Medulla oblongata (tissue), 1 donor: ENCODE results near the gene SNX20.
A peak's percentile ranks its signal among the peaks of the same experiment; 100 is the strongest.

Experiments
- DNase-seq: peaks from one replicate; pipeline ENCODE4 v3.0.0-alpha.2; 2015; ENCODE audit errors: extremely low spot score

SNX20 gene

GRCh38 chr16:50681021-50681885 lies at the start of gene SNX20:
TSS of gene SNX20 (minus strand) at chr16:50681312. CDS start at chr16:50677526, 3,786 bp downstream.
- DNase-seq, result peak; percentile 50

DNA sequence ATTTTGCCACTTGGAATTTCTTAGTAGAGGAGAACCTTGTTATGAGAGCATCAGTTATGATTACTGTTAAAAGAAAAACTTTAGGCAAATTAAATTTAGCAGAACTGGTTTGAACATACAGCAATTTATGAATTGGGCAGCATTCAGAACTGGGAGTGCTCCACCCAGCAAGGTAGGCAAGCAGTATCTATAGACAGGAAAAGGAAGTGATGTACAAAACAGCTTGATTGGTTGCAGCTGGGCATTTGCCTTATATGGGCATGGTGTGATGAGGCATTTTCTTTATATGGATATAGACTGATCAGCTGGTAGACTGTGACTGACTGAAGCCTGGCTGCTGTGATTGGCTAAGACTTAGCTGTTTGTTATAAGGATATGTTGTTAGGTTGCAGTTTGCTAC lies 43.2 kb upstream of the SNX20 start:
- no peak for DNase-seq

GRCh38 chr16:50722960-50723359 lies 41.8 kb upstream of the SNX20 start:
- no peak for DNase-seq

DNA sequence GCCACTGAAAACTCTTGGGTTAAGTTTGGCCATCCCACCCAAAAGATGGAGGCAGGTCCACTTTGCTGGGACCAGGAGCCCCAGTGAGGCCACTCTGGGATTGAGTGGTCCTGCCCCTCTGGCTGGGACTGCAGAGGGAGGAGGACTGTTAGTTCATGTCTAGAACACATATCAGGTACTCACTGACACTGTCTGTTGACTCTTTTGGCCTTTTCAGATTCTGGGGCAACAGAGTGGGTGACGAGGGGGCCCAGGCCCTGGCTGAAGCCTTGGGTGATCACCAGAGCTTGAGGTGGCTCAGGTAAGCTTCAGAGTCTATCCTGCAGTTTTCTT lies 41.3 kb upstream of the SNX20 start:
- no peak for DNase-seq

- DNase-seq, result no peak
Measured at GRCh38 chr16:50721549-50722404, 40.7 kb upstream of the SNX20 start.

DNA sequence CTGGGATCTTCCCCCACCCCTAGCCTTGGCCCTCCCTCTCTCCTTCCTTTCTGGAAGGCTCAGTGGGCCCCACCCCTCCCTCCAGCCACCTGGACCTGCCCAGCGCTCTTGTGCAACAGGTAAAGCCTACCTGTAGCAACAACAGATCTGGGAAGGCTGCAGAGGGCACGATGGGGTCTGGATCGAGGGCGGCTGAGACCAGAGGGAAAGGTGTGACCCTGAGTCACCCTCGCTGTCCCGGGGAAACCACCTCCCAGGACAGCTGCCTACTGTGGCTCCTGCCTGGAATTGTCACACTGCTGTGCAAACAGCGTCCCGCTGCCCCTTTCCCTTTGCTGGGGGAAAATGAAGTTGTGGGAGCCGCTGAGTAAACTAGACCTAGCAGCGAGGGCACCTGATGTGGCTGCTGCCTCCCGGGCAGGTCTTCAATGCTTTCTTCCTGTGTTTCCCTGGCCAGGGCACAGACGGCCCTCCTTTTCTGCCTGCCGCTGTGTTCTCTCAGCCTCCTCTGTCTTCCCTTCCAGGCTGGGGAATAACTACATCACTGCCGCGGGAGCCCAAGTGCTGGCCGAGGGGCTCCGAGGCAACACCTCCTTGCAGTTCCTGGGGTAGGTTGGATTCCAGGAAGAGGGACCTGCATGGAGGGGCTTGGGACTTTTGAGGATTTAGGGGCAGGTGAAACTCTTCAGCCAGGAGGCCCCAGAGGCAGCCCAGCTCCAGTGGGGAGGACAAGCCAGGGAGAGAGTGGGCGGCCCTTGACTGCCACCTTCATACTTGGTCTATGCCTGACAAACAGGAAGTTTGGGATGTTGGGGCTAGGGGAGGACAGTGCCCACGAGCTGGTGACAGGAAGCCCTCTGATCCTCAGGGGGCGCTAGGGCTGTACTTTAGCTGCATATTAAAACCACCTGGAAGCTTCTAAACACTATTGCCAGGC lies 38.6 kb upstream of the SNX20 start:
- no peak for DNase-seq

GRCh38 chr16:50718761-50719400 lies 37.8 kb upstream of the SNX20 start:
- no peak for DNase-seq

DNA sequence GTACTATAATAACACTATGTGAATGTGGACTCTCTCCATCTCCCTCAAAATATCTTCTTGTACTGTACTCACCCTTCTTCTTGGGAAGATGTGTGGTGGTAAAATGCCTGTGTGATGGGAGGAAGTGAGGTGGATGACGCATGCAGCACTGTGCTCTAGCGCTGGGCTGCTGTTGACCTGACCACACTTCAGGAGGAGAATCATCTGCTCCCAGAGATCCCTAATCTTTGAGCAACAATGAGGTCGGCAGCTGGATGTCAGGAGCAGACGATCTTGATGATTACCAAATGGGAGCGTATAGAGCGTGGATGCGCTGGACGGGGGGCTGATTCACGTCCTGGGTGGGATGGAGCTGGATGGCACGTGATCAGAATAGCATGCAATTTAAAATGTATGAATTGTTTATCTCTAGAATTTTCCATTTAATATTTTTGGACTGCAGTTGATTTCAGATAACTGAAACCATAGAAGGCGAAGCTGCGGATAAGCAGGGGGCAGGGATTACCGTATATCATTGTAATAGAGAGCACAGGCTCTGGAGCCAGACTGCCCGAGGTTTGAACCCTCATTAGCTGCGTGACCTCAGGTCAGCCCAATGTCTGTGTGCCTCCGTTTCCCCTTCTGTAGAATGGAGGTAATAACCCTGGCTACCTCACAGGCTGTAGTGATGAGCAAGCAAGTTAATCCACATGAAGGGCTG lies 37.1 kb upstream of the SNX20 start:
- no peak for DNase-seq

GRCh38 chr16:50717494-50717893 lies 36.4 kb upstream of the SNX20 start:
- no peak for DNase-seq

DNA sequence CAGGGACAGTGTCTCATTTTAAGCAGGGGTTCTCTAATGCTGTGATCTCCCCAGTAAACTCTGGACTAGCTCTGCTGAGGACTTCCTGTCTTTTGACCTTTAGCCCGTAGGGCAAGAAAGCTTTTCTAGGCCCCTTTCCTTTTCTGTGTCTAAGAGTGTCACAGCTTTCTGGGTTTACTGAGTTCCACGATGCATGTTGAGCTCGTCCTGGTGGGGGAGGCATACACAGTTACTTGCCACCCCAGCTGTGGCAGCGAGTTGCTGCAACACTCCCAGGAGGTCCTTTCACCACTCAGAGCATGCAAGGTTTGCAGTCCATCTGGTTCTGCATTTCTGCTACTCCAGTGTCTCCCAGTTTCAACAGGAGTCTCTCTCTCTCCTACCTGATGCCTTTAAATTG lies 36.0 kb upstream of the SNX20 start:
- no peak for DNase-seq

DNA sequence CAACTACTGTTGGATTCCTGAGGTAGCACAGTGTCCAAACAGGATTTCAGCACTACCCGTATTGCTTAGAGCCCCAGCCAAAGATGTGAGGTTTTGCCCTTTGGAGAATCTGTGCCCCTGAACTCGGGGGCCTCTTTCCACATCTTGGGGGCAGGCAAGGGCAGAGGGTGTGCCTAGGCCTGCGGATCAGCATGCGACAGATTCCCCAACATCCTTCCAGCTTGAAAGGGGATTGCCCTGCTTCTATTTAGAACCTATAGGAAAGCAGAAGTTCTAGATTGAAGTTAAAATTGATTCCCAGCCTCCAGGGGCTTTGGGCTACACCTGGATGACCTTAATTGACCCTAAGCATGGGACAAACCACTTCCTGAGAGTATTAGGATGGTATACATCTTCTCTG lies 31.8 kb upstream of the SNX20 start:
- no peak for DNase-seq

DNA sequence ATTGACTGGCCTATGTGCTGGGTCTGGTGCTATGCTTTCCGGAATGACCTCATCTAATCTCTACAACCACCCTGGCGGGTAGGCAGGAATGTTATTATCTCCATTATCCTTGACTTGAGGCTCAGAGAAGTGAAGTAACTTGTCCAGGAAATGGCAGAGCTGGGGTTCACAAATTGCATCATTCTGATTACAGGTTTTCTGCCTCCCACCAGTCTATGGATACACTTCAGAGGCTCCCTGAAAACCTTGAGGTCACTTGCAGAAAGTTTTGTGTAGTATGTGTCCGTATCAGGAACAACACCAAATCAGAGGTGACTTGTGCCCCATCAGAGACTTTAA lies 31.4 kb upstream of the SNX20 start:
- no peak for DNase-seq

GRCh38 chr16:50711862-50712559 lies 30.9 kb upstream of the SNX20 start:
- DNase-seq, result peak; percentile 69

DNA sequence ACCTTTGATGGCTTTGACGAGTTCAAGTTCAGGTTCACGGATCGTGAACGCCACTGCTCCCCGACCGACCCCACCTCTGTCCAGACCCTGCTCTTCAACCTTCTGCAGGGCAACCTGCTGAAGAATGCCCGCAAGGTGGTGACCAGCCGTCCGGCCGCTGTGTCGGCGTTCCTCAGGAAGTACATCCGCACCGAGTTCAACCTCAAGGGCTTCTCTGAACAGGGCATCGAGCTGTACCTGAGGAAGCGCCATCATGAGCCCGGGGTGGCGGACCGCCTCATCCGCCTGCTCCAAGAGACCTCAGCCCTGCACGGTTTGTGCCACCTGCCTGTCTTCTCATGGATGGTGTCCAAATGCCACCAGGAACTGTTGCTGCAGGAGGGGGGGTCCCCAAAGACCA lies 29.9 kb upstream of the SNX20 start:
- no peak for DNase-seq

DNA sequence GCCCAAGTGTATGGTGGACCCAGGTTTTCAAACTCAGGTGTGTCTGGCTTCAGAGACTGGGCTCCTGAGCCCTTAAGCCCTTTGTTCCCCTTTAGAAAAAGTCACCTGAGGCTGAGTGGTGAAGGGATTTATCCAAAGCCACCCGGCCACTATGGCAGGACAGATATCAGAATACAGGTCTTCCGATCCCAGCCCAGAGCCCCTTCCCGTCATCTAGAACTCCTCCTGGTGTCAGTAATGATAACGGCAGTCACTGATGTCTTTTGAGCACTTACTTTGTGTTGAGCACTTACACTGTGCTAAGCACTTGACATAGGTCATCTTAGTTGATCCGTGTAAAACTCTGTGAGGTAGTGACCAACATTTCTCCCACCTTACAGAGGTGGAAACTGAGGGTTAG lies 28.9 kb upstream of the SNX20 start:
- no peak for DNase-seq

- DNase-seq, result peak; percentile 83
Measured at GRCh38 chr16:50709061-50709684, 28.1 kb upstream of the SNX20 start.

DNA sequence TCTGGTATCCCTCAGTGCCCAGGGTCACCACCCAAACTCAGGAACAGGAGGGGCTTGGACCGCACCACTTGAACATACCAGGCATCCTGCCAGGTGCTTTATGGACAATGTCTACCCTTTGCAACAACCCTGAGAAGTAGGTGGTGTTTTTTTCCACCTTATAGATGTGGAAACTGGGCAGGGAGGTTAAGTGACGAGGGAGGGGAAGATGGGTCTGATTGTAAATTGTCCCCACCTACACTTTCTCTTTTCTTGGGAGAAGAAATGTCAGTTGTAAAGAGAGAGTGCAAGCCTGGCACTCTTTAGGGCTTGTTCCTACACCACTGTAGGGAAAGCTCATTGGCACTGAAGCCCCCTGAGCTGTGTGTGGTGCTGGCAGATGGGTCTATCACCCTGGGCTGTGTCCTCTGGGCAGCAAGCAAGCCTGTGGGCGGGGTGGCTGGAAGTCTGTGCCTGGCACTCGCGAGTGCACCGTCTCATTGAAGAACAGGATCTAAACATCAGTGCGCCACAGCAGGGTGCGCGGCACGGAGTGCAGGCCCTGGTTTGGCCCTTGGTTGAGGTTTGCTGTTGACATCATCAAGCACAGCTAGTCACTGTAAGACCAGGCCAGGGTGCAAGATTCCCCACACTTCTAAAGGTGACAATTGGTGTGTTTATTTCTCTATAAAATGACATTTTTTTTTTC lies 27.4 kb upstream of the SNX20 start:
- DNase-seq, result no peak

GRCh38 chr16:50706250-50706649 lies 25.1 kb upstream of the SNX20 start:
- no peak for DNase-seq

DNA sequence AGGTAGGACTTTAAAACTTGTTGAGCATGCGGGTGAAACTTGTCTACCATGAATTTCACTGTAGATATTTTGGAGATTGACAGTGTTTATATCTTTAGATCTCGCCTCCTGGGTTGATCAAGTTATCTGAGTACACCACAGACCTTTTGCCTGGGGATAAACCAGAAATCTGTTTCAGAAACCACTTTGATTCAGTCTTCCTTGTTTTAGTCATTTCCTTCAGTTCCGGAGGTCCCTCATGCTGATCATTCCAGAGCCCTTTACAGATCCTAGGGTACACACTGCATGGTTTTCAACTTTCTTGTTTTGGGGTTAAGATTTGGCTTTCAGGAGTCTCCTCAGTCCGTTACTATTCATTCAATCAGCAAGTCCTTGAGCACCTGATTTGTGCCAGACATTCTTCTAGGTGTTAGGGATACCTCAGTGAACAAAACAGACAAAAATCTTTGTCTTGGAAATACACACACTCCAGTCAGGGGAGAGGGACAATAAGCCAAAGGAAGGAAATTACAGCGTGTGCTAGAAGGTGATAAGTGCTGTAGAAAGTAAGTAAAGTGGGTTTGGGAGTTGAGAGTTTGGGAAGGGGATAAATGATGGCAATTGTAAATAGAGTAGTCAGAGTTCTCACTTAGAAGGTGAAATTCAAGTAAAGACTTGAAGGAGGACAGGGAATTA lies 24.5 kb upstream of the SNX20 start:
- no peak for DNase-seq
